Measurements from ENCODE around the gene PPP2R5C.
A peak's percentile ranks its signal among the peaks of the same experiment; 100 is the strongest.

PPP2R5C gene

DNA sequence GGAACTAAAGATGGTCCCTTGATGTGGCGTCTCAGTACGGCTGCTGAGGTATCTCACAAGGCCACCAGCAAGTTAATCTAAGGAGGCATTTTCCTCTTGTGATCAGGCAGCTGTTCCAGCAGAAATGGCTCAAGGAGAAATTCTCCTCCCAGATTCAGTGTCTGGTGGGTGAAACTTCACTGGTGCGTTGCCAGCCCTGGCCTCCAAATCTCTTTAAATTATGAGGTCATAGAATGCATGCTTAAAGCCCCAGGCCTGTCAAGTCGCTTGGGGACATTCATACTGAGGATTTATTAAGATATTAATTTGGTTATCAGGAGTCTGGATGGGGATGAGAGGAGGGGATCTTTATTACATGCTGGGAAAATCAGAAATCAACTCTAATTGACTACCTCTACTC is 72.9 kb downstream of the PPP2R5C start:
- FAIRE-seq, result no peak
- DNase-seq (ENCODE audit: extremely low spot score, insufficient read length, low read depth), result no peak

DNA sequence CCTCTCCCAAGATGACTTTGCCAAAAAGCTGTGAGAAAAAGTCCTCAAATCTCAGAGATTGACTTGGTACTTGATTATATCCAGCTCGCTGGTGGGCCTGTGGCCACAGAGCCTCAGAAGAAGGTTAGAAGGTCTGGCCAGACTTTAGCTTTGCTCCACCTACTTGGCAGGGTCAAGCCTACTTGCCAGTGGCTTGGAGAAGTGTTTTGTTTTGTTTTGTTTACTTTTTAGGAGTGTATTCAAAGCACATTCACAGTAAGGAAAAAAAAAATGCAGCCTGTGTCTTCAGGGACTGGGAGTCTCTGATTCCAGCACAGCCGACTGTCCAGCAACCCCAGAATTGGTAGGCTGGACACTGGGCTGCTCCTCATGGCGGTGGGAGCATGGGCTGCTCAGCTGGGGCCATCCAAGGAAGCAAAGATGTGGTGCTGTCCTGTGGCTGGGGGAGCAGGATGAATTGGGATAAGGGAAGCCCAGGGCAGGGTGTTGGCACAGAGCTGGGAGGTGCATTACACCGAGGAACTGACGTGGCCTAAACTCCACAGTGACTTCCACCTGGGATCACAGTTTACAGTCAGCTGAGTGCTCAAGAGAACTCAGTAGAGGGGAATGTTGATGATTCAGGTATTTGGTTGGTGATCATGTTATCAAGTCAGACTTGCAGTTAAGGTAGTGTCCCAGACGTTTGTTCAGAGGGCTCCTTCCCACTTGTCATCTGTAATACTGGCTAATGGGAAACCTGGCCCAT is 73.5 kb downstream of the PPP2R5C start:
- FAIRE-seq, result no peak
- no peak for DNase-seq (ENCODE audit: extremely low spot score, insufficient read length, low read depth)

DNA sequence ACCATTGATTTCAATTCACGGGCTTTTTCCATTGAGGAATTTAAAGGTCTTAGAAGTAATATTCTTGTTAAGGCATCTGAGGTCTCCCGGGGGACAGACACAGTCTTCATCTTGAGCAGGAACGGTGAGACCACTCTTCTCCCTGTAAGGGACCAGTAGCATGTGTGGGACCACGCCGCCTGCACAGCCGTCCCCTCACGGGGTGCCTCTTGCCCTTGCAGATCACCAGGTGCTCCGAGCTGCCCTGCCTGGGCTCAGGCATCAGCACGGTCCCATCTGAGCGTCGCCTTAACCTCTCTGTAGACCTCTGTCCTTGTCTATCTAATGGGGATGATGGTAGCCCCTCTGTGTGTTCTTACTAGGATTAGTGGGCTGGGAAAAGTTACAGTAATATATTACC is 74.1 kb downstream of the PPP2R5C start:
- DNase-seq (ENCODE audit: extremely low spot score, insufficient read length, low read depth) (no peak), FAIRE-seq (no peak)

DNA sequence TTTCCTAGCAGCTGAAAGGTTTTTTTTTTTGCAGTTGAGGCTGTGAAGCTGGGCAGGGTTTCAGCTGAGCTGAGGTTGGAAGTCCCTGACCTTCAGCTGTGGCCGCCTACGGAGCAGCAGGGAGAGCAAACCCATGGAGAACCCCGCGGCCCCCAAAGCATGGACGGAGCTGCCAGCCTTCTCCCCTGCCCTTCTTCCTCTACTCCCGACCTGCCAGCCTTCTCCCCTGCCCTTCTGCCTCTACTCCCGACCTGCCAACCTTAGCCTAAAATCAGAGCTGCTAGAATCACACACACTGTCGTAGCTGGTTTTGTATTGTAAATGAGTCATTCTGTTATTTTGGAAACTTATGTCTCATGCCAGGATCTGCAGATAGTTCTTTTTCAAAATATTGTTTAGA is 74.6 kb downstream of the PPP2R5C start:
- DNase-seq (ENCODE audit: extremely low spot score, insufficient read length, low read depth), result no peak
- FAIRE-seq, result no peak

DNA sequence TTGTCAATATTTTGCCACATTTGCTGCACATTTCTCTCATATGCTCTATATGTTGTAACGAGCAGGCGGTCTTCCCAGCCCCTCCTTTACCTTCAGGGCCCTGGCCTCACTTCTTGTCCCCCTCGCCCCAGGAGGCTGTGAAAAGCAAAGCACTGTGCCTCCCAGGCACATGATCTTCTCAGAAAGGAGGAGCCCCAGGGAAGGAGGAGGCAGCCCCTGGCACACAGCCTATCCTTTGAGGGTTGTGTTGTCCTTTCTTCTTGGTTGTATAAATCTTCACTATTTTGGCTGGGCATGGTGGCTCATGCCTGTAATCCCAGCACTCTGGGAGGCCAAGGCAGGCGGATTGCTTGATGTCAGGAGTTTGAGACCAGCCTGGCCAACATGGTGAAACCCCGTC is 77.0 kb downstream of the PPP2R5C start:
- DNase-seq (ENCODE audit: extremely low spot score, insufficient read length, low read depth), result no peak
- FAIRE-seq, result no peak

DNA sequence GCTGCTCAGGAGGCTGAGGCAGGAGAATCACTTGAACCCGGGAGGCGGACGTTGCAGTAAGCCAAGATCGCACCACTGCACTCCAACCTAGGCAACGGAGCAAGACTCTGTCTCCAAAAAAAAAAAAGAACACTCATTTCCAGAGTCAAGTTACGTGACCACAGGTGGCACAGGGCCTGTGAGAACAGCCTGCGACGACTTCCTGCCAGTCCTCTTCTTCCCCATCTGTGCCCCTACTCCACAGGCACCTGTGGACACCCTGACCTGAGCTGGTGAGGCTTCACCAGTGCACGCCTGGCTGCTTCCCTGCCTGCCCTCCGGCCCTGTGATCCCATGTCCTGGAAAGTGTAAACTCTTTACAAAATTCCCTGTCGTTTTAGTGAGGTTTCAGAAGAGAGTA is 77.7 kb downstream of the PPP2R5C start:
- no peak for DNase-seq (ENCODE audit: extremely low spot score, insufficient read length, low read depth)
- peak; percentile 69 for FAIRE-seq

DNA sequence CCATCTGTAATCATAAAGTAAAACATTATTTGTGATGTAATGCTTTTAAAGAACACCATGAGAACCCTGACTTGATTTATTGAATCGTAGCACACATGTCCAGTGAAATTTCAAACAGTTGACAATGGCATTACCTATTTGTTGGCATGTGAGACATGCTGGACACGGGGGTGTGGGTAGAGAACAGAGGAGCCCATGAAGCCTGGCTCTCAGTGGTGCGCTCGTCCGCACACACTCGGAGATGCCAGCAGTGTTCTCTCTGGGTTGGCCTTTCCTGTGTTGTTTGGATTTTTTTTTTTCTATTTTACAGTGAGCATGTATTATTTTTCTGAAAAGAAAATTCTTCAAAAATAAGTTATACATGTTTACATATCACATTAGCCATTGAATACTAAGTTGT is 78.2 kb downstream of the PPP2R5C start:
- DNase-seq (ENCODE audit: extremely low spot score, insufficient read length, low read depth) (no peak), FAIRE-seq (no peak)

DNA sequence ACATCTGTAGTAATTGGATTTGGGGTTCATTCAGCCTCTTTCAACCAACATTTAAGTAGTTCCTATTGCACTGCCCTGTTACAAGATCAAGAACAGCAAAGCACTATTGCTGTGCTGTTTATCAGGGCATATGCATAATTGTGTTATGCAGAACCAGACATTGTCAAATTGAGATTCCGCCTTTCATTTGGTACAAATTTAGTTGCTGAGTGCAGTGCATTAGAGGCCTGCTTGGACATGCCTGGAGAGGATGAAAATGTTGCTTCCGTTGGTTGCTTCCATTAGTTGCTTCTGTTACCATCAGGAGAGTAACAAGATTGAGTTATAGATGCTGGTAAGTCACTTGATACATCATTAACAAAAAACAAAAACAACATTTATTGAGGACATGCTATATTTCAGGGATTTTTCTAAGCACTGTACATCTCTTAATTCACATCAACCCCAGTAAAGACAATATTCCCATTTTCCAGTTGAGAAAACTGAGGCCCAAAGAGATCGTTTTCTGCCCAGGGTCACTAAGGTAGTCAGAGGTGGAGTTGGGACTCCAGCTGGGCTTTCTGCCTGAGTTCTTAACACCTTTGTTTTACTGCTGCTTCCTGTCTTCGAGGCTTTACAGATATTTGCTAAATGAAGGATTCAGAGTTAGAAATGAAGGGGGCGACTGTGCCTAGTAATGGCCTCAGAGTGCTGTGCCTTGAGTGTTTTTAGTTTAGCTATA is 79.3 kb downstream of the PPP2R5C start:
- DNase-seq (ENCODE audit: extremely low spot score, insufficient read length, low read depth), result no peak
- FAIRE-seq, result peak; percentile 31

DNA sequence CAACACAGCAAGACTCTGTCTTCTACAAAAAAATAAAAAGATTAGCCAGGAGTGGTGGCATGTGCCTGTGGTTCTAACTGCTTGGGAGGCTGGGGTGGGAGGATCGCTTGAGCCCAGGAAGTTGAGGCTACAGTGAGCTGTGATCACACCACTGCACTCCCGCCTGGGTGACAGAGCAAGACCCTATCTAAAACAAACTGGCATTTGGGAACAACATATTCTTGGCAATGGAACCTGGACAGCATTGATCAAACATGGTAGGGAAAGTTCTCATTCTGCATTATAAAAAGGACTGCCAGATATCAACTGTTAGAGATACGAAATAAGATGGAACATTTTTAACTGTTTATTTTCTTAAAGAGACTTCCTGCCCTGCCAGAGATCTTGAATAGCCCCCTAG is 81.5 kb downstream of the PPP2R5C start:
- FAIRE-seq (no peak), DNase-seq (ENCODE audit: extremely low spot score, insufficient read length, low read depth) (no peak)

DNA sequence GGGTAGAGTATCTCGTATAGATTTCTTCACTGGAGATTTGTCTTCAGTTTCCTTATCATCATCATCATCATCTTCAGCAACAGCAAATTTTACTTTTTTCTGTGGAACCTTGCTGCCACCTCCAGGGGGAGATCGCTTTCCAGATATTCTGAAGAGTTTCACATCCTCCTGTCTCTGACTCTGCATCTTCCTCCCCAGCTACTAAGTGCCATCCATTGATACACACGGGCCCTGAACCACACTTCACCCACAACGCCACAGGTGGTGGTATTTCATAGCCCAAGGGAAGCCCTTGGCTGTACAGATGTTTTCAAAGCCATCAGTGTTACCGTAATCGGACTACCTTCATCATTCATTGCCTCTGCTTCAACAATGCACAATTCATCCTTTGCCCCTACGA is 82.2 kb downstream of the PPP2R5C start:
- peak; percentile 95 for FAIRE-seq
- DNase-seq (ENCODE audit: extremely low spot score, insufficient read length, low read depth), result no peak

DNA sequence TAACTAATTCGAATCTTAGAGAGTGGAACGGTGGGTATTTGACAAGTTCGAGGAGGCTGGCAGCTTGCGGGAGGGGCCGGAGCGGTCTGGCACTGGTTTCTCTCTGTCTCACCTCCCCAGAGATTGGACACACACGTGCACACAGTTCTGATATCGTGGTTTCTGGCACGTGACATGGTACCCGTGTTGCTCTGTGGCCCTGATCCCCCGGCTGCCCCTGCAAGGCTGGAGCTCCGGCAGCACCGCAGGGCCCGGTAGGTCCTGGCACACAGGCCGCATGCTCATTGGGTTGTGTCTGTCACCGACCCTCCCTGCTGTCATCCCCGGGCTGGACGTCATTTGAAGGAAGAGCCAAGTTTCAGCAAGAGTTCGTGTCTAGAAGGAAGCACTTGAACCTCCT is 82.7 kb downstream of the PPP2R5C start:
- DNase-seq (ENCODE audit: extremely low spot score, insufficient read length, low read depth) (no peak), FAIRE-seq (no peak)

DNA sequence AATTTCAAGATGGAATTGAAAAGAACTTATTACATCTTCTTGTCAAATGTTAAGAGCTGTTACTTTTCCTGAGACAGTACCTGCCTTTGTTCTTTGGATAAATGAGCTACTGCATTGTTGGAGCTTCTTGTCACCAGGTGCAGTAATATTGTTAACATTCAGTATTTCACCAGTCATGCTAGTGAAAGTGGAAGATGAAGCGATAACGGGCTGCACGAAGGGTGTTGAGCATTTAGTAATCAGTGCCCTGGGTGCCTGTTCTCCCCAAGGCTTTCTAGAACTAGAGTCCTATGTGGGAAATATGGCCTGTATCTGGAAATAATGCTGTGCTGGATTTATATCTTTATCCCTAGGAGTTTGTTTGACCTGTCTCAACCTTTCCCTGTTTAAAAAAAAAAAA is 83.2 kb downstream of the PPP2R5C start:
- DNase-seq (ENCODE audit: extremely low spot score, insufficient read length, low read depth) (no peak), FAIRE-seq (no peak)

DNA sequence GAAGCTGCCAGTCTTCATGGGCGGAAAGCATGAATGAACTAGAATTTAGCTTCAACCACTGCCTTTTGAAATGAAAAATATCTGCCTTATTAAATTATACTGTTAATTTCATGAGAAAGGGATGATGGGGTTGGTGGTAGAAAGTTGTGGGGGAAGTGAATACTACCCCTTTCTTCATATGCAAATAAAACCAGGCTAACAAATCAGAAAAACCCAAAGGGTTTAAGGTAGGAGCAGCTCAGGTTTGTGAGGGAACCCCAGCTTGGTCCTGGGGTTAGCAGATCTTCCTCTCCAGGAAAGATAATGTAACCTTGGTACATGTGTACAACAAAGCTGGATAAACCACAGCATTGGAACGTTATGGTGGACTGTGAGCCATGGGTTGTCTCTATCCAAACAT is 84.0 kb downstream of the PPP2R5C start:
- no peak for FAIRE-seq
- no peak for DNase-seq (ENCODE audit: extremely low spot score, insufficient read length, low read depth)

DNA sequence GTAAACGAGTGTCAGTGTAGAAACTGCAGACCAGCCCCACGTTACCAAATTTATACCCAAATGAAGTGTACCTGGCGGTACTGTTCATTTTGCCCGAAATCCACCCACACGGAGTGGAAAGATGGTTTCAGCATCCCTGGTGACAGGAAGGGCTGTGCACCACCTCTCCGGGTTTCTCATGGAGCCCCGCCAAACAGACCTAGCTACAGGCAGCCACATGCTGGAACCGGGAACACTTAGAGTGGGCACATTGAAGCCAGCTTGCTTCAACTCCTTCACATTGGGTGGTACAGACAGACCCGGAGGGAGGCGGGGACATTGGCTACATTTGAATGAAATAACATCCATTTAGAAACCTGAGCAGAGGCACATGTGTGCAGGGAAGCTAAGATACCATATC is 84.4 kb downstream of the PPP2R5C start:
- FAIRE-seq (no peak), DNase-seq (ENCODE audit: extremely low spot score, insufficient read length, low read depth) (no peak)

DNA sequence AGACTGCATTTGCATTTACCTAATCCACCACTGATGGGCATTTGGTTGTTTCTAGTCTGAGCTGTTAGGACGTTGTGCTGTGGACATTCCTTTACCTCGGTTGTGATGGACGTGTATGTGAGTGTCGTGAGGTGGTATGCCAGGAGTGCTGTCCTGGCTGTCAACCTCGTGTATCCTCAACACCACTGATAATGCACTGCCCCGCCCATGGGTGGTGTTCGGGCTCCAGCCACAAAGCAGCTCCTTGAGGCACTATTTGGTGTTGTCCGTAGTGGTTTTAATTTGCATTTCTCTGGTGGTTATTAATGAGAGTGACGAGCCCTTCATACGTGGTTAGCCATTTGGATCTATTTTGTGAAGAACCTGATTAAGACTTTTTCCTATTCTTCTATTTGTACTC is 87.6 kb downstream of the PPP2R5C start:
- peak; percentile 89 for FAIRE-seq
- DNase-seq (ENCODE audit: extremely low spot score, insufficient read length, low read depth), result no peak

DNA sequence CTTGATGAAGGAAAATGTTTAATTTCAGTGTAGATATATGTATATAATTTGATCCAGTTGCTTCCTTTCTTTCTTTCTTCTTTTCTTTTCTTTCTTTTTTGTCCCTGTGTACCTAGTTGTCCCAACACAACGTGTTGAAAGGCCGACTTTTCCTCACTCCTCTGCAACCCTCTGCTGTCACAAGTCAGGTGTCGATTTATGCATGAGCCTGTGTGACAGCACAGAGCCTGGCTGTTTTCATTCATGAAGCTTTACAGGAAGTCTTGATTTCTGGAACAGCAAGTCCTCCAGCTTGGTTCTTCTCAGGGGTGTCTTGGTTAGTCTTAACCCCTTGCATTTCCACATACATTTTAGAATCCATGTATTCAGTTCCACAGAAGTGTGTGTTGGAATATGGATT is 88.1 kb downstream of the PPP2R5C start:
- FAIRE-seq (no peak), DNase-seq (ENCODE audit: extremely low spot score, insufficient read length, low read depth) (no peak)

DNA sequence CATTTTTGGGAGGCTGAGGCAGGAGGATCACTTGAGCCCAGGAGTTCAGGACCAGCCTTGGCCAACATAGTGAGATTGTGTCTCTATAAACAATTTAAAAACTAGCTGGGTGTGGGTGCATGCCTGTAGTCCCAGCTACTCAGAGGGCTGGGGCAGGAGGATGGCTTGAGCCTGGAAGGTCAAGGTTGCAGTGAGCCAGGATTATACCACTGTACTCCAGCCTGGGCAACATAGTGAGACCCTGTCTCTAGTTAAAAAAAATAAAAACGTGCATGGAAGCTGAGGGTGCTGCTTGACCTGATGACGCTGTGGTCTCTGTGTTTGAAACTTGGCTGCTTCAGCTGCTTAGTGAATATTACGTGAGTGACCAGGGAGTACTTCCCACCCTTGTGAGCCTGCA is 89.7 kb downstream of the PPP2R5C start:
- DNase-seq (ENCODE audit: extremely low spot score, insufficient read length, low read depth), result no peak
- FAIRE-seq, result no peak

DNA sequence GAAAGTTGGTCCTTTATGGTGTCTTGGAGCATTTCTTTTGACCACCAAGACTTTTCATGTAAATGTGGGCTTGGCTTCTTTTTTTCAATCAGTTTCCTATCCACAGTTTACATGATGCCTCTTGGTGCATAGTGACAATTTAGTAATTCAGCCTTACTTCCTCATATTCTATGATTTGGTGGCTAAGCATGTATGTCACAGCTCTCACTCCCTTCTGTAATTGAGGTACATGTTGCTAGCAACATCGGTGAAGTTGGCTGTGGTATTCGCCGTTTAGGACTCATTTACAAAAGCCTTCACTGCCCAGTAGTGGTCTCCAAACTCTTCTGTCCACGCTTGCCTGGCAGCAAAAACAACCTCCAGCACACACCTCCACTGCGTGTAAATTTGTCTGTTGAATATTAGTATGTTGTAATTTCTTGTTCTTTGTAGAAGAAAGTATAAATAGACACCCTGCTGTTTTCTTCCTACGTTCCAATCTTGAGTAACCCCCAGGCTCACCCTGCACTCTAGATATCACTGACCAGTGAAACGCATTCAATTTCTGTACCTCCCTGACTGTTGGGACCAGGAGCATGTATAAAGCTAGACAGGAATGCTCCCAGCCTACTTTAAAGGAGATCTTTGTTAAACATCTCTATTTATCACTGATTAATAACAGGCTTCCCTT is 90.4 kb downstream of the PPP2R5C start:
- no peak for DNase-seq (ENCODE audit: extremely low spot score, insufficient read length, low read depth)
- FAIRE-seq, result no peak

DNA sequence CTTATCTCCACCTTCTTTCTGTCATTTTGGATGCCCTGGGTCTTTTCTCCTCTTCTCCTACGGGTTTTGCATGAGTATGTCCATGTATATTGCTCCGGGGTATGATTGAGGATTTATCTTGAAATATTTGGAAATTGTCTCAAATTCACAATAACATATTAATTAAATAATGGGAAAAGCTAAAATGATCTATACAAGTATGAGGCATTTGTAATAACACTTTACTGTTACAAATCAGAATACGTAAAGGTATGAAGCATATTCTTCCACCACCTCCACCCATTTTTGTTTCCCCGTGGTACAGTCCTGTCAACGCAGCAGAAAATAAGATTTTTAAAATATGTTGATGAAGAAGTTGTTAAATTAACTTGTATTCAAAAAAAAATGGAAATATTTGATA is 91.3 kb downstream of the PPP2R5C start:
- DNase-seq (ENCODE audit: extremely low spot score, insufficient read length, low read depth) (no peak), FAIRE-seq (no peak)

DNA sequence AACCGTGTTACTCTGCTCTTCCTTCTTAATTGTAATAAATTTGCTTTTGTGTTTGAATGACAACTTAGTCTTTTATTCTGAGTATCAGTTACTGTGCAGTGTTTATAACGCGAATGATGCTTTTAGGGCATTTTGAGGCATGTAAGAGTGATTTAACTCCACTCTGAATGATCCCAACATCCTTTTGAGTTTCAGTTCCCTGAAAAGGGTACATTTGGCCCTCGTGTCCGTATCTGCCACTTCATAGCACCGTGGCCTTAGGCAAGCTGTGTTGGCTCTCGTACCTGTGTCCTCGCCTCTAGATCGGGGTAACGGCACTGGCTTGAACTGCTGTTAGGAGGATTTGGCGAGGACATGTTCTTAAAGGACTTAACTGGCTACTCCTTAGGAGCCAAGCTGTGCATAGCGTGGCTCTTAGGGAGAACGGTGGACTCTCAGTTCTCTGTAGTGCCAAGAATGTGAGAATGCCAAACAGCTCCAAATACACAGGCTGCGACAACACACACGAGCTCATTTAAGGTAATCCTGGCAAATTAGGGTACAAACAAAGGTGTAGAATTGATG is 92.0 kb downstream of the PPP2R5C start:
- FAIRE-seq, result no peak
- no peak for DNase-seq (ENCODE audit: extremely low spot score, insufficient read length, low read depth)

DNA sequence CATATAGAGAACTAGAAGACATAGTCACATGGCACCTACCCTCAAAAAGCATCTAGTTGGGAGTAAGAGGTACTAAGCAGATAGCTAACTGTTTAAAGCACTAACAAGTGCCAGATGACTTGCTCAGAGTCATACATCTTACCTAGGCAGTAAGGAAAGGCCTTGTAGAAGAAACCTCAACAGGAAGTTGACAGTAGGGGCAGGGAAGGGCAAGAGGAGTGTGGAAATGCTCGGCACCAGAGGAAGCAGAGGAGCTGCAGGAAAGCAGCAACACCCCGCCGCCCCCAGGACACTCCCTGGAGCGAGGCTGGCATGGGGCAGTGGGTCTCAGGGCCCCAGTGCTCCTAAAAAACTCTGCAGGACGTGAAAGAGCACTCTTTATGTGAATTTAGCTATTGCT is 92.9 kb downstream of the PPP2R5C start:
- DNase-seq (ENCODE audit: extremely low spot score, insufficient read length, low read depth) (no peak), FAIRE-seq (no peak)
